Inferior parietal cortex (tissue), 1 donor: ENCODE results near the gene PPP6C.
"Not testable (repeated sequence)": the region's sequence is repeated elsewhere in the genome, so short reads cannot be mapped to it uniquely, and the experiment has no call there.

Source experiments
- DNase-seq: peaks from one replicate; pipeline ENCODE4 v3.0.0-alpha.2; 2016; ENCODE audit errors: extremely low spot score

The PPP6C gene

DNA sequence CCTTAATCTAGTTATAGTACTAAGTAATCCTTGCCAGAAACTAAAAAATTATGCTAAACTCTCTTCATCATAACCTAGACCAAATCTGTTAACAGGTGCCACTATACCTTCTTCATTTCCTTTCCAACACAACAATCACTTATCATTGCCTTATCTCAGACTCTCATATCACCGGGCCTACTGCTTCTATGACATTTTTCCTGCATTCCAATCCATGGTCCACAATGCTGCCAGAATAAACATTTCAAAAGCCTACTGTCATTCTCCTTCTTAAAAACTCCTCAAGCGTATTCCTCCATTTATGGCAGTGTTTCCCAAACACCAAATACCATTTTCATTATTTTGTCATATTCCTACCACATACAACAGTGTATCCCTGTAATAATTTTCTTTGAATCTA, 6.5 kb downstream of the PPP6C start:
- no peak for DNase-seq

DNA sequence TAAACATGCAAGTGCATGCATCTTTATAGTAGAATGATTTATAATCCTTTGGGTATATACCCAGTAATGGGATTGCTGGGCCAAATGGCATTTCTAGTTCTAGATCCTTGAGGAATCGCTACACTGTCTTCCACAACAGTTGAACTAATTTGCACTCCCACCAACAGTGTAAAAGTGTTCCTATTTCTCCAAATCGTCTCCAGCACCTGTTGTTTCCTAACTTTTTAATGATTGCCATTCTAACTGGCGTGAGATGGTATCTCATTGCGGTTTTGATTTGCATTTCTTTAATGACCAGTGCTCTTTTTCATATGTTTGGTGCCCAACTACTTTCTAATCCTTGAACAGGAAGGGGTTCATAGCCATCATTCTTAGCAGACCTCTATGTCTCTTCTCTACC, 7.8 kb downstream of the PPP6C start:
- not testable (repeated sequence) for DNase-seq

DNA sequence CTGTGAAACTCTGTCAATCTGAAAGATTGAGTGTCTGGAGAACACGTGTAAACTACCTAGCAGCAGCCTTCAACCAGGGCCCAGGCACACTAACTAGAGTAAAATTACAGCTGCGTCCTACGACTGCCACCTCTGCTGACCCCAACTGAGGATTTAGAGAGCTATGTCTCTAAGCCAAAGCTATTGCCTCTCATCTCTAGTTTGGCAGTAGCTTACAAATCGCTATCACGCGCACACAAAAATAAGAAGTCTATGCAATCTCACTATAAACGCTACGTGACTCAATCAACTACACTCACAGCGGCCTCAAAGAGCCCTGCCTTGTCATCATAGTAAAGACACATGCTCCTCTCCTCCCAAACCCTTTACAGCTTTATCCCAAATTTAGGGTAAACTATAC, 8.7 kb downstream of the PPP6C start:
- no peak for DNase-seq

DNA sequence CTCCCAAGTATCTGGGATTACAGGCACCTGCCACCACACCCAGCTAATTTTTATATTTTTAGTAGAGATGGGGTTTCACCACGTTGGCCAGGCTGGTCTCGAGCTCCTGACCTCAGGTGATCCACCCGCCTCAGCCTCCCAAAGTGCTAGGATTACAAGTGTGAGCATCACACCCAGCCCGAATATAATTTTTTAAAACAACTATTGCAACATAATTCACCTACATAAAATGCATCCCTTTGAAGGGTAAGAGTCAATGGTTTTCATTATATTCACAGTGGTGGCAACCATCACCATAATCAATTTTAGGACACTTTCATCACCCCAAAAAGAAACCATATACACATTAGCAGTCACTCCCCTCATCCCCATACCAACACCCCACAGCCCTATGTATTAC, 9.8 kb downstream of the PPP6C start:
- not testable (repeated sequence) for DNase-seq

DNA sequence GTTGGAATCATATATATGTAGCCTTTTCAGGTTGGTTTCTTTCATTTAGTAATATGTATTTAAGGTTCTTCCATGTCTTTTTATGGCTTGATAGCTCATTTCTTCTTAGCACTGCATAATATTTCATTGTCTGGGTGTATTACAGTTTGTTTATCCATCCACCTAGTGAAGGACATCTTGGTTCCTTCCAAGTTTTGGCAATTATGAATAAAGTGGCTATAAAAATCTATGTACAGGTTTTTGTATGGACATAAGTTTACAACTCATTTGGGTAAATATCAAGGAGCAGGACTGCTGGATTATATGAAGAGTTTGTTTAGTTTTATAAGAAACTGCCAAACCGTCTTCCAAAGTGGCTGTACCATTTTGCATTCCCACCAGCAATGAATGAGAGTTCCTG, 11.7 kb downstream of the PPP6C start:
- DNase-seq: no peak

DNA sequence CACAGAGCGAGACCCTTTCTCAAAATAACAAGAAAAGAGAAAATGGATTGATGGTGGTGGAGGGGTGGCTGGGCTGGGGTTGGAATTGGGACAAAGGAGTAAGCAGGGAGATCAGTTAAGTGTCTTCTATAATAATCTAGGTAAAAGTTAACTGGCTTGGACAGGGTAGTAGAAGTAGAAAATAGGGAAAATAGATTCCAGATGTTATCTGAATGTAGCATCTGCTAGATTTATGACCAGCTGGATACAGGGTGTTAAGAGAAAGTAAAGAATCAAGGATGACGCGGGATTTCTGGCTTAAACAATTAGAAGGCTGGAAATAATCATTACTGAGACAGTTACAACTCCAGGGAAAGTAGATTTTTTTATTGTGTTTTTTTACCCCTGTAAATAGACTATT, 13.0 kb downstream of the PPP6C start:
- no peak for DNase-seq

DNA sequence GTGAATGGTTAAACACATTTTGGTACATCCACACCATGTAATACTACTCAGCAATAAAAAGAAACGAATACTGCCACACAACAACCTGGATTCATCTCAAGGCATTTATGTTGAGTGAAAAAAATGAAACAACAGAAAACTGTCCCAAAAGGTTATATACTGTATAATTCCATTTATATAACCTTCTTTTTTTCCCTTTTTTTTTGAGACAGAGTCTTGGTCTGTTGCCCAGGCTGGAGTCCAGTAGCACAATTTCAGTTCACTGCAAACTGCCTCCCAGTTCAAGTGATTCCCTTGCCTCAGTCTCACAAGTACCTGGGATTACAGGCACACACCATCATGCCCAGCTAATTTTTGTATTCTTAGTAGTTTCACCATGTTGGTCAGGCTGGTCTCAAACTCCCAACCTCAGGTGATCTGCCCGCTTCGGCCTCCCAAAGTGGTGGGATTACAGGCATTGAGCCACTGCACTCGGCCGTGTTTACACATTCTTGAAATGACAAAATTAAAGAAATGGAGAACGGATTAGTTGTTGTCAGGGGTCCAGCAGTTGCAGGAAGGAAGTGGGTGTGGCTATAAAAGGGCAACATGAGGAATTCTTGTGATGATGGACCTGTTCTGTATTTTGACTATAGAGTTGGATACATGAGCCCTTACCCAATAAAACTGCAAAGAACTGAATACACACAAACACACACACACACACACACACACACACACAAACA, 17.4 kb downstream of the PPP6C start:
- DNase-seq: no peak

DNA sequence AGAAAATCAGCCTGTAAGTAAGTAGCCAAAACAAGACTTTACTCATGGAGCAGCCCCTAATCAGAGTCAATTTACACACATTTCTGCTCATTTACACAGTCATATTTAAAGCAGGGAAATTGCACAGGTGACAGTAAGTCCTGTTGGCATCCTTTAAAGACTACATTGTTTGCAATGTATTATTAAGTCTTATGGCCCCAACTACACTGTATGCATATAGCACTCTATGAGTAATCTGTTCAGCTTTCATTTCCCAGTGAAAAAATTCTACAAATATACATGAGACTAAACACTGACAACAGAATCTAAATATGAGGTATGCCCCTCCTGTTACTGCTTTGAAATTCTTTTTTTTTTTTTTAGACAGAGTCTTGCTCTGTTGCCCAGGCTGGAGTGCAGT, 19.7 kb downstream of the PPP6C start:
- no peak for DNase-seq

DNA sequence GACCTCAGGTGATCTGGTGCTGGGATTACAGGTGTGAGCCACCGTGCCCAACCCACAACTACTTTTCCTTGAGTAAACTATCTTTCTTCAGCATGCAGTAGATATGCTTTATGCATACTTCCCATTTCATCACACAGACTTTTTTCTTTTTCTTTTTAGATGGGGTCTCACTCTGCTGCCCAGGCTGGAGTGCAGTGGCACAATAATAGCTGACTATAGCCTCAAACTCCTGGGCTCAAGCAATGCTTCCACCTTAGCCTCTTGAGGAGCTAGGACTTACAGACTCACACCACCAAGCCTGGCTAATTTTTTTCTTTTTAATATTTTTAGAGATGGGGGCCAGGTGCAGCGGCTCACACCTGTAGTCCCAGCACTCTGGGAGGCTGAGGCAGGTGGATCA, 22.8 kb downstream of the PPP6C start:
- DNase-seq: no peak

DNA sequence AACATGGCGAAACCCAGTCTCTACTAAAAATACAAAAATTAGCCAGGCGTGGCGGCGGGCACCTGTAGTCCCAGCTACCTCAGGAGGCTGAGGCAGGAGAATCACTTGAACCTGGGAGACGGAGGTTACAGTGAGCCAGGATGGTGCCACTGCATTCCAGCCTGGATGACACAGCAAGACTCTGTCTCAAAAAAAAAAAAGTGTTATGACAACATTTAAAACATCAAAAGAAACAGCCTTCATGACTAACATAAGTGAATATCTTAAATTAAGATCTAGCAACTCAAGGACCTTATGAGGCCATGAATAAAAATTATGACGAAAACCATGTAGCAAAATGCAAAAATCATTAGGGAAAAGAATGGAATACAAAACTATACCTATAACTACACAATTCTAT, 26.7 kb downstream of the PPP6C start:
- not testable (repeated sequence) for DNase-seq

DNA sequence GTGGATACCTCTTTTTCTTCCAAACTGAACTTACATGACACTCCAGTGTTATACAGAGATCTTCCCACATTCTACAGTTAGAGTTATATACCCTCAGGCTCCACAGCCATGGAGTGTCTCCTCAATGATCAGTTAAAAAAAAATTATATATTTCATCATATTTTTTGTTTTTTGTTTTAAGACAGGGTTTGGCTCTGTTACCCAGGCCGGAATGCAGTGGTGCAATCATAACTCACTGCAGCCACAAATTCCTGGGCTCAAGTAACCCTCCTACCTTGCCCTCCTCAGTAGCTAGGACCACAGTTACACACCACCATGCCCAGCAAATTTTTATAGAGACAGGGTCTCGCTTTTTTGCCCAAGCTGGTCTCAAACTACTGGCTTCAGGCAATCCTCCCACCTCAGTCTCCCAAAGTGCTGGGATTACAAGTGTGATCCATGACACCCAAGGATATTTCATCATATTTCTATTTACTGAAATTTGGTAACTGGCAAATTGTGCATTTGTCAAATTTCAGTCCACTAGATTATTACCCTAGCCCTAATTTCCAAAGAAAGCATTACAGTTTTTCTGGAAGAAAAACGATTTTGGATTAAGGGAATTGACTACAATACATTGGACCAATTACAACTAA, 28.2 kb downstream of the PPP6C start:
- DNase-seq: no peak

DNA sequence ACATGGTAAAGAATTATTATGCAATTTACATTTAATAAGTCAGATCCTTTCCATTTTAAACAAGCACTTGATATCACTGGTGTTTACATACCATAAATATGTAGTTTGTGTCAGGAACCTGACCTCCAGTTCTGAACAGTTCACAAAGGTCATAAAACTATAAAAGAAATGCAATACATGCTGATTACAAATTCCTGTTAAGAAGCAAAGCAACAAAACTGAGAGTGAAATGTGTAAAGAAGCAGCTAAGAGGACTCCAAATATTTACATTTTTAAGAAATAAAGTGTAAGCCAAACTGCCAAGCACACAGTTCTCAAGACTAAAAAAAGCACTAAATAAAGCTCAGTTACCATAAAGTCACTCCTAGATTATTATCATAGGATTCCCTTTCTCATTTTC, 28.9 kb downstream of the PPP6C start:
- no peak for DNase-seq

DNA sequence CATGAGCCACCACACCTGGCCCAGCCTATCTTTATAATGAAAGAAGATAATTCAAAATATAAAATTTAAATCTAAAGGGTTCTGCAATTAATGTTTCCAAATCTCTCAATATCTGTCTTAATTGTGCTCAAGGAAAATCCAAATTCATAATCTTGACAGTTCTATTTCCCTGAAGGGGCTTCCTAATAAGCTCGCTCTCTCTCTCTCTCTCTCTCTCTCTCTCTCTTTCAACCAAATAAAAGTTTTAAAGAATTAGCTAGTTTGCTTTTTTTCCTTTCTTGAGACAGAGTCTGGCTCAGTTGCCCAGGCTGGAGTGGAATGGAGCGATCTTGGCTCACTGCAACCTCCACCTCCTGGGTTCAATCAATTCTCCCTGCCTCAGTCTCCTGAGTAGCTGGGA, 33.1 kb downstream of the PPP6C start:
- DNase-seq: no peak

DNA sequence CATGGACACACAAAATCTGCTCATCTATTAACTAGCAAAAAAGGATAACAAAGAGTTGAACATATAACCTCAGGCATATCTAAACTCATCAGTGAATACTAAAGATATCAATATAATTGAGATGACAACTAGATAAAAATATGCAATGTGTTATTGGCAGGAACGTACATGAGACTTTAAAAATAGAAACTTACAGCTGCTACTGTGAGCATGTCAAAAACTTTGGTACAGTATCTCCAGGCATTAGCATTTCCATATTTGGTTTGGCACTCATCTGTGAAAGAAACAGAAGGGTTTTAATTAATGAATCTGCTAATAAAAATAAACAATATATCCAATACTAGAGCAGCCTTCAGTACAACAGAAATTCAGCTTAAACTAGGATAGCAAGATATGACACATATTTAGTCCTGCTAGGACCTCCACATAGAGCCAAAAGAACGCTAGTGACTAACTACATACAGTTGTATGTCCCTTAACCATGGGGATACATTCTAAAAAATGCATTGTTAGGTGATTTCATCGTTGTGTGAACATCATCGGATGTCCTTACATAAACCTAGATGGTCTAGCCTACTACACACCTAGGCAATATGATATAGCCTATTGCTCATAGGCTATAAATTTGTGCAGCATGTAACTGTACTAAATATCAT, 35.8 kb downstream of the PPP6C start:
- DNase-seq: no peak

DNA sequence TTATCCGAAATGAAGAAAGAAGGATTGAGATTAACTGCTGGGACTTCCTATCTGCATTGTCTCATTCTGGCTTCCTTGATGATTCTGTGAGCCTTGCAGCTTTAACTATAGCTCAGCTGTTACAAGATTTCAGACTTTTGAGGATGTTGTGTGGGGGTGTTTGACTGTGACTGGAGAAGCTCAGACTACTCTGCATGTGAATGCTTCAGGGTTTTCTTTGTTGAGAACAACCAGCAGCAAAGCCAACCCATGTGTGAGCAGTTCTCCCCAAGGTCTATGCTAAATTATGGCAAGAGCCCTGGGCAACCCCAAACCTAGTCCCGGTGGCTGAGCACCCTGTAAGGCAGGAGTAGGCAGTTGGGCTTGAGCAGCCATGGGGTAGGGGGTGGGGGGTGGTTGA, 37.9 kb downstream of the PPP6C start:
- DNase-seq: no peak

DNA sequence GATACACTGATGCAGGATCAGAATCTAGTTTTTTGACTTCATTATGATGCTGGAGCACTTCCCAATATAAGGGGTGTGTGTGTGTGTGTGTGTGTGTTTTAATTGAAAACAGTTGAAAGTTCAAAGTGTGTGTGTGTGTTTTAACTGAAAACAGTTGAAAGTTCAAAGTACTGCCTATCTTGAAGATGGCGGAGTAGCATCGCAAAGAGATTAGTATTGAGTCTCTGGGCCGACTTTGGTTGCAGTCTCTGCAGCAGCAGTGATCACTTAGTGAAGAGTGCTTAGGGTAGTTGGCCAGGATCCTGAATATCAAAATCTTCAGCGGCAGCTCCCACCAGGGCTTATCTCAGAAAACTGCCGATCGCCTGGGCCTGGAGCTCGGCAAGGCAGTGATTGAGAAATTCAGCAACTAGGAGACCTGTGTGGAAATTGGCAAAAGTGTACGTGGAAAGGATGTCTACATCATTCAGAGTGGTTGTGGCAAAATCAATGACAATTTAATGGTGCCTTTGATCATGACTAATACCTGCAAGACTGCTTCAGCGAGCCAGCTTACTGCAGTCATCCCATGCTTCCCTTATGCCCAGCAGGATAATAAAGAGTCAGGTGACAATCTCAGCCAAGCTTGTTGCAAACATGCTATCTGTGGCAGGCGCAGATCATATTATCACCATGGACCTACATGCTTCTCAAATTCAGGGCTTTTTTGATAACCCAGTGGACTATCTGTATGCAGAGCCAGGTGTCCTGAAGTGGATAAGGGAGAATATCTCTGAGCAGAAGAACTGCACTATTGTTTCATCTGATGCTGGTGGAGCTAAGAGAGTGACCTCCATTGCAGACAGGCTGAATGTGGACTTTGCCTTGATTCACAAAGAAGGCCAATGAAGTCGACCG, 39.0 kb downstream of the PPP6C start:
- no peak for DNase-seq

DNA sequence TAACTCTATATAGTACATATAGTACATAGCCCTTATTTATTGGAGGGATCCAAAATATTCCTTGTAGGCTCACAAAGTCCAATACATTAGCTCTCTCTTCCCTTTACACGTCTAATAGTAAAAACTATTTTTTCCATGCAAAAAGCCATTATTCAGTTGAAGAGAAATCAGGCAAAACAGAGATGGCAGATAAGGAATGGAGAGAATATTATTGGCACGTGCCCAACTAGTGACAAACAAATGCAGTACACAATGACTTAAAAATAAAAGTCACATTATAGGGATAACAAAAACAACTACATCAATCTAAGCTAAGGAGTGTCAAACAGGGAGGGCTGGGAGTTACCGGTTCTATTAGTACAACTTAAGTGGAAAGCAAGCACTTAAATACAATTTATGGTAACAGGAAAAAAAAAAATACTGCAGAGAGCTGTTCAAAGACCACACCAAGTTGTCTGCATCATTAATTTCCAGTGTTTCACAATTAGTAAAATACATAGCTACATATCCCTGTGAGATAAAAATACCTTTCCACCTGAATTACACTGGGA, 42.1 kb downstream of the PPP6C start:
- DNase-seq: no peak

DNA sequence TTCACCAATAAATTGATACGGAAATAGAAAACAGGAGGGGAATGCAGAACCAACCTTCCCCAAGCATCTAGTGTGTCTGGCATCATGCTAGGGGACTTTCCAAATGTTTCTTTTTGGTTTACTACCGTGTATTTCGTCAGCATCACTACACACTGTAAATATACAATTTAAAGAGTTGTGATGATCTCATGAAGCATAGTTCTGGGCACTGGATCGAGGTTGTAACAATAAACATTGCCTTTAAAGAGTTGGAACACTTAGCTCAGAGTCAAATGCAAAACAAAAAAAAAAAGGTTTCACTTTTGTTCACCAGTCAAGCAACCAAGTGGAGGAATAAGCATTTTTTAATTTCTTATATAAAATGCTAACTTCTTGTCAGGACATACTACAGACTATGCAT, 43.4 kb downstream of the PPP6C start:
- no peak for DNase-seq

DNA sequence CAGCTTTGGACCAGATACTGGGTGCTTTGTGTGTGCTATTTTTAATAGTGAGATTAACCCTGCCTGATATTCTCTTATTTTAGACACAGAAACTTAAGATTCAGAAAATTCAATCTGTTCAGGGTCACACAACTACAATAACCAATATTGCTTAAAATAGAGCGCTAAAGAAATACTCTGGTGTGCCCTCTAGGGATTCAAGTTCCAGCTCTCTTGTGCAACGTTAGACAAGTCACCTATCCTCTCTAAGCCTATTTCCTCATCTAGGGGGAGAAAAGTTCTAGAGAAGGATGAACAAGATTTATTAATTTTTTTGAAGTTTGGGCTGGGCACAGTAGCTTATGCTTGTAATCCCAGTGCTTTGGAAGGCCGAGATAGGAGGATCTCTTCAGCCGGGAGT, 44.2 kb downstream of the PPP6C start:
- DNase-seq: no peak

DNA sequence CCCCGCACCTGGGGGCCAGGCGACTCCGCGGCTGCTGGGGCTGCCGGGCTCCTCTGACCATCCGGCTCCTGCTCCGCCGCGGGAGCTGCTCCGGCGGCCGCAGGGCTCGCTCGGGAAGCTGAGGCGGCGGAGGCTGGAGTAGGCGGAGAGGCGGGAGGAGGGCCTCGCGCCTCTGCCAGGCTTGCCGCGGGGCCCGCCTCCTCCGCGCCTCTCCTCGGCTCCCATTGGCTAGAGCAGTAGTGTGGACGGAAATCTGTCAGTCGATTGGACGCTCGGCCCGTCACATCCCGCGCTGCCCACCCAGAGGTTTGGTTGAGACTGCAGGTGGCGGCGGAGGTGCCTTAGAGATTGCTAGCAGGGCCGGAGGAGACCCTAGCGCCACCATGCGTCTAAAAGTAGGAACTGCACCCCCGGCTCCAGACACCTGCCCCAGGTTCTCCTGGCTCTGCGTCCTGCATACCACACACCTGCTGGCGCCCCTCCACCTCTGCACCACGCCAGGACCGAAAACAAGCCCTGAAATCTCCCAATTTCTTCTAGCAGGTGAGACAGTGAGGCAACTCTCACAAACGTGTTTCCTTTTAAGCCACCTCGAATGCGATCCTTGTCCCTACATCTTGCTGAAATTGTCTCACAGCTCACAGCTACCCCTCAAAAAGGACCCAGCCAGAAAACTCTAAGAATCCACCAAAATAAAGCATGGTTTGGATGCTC, 46.1 kb downstream of the PPP6C start, which contains the start of gene SCAI:
Gene SCAI (minus strand): TSS at position 152 of the 714 bp plus-strand sequence. CDS start 91 bp downstream, at position 61.
- DNase-seq: peak; percentile 97
